HG02840 (cell line): ENCODE measurements around the gene SUFU.

Source experiments
- ATAC-seq: cut with Tn5 transposase; IDR thresholded peaks from one replicate; pipeline ENCODE4 v1.9.1; 2021; ENCODE audit warnings: mild to moderate bottlenecking, moderate library complexity, moderate number of reproducible peaks; ENCODE audit not compliant: unreplicated experiment, low FRiP score

SUFU gene

GRCh38 chr10:102593074-102593803 lies 89.5 kb downstream of the SUFU start:
- ATAC-seq: no peak

- no peak for ATAC-seq
These were observed 90.0 kb downstream of the SUFU start for GRCh38 chr10:102593804-102594079.

GRCh38 chr10:102595293-102595692 lies 91.5 kb downstream of the SUFU start:
- no peak for ATAC-seq

- no peak for ATAC-seq
These were observed 92.1 kb downstream of the SUFU start for GRCh38 chr10:102595897-102596296.

GRCh38 chr10:102596506-102596971 lies 92.8 kb downstream of the SUFU start:
- no peak for ATAC-seq

- no peak for ATAC-seq
These were observed 93.6 kb downstream of the SUFU start for GRCh38 chr10:102597131-102597991.

GRCh38 chr10:102598243-102598642 lies 94.5 kb downstream of the SUFU start:
- no peak for ATAC-seq

- ATAC-seq: no peak
These were observed 96.0 kb downstream of the SUFU start for GRCh38 chr10:102599565-102600327.

GRCh38 chr10:102600816-102601215 lies 97.0 kb downstream of the SUFU start:
- ATAC-seq: no peak

GRCh38 chr10:102601639-102602038 lies 97.9 kb downstream of the SUFU start:
- ATAC-seq: no peak

- no peak for ATAC-seq
These were observed 98.7 kb downstream of the SUFU start for GRCh38 chr10:102602272-102603045.

GRCh38 chr10:102603946-102604345 lies 100.2 kb downstream of the SUFU start:
- ATAC-seq: no peak

GRCh38 chr10:102604439-102604841 lies 100.7 kb downstream of the SUFU start:
- ATAC-seq: no peak

- ATAC-seq: no peak
These were observed 101.9 kb downstream of the SUFU start for GRCh38 chr10:102605712-102606111.

- ATAC-seq: no peak
These were observed 104.7 kb downstream of the SUFU start for GRCh38 chr10:102608487-102608886.

- ATAC-seq: no peak
These were observed 106.7 kb downstream of the SUFU start for GRCh38 chr10:102610441-102610887.

GRCh38 chr10:102611514-102612087 lies 107.8 kb downstream of the SUFU start:
- no peak for ATAC-seq

GRCh38 chr10:102612964-102613275 lies 109.1 kb downstream of the SUFU start:
- ATAC-seq: no peak

- no peak for ATAC-seq
These were observed 109.5 kb downstream of the SUFU start for GRCh38 chr10:102613286-102613685.

GRCh38 chr10:102613785-102614184 lies 110.0 kb downstream of the SUFU start:
- no peak for ATAC-seq
